HCT116 (cell line): ENCODE measurements around the gene MN1.

Experiments used
- EZH2 ChIP-seq: fragments of 200-600 bp; sonication (generic); IDR thresholded peaks from 2 replicates; pipeline ENCODE4 v1.6.1; 2017; ENCODE audit warnings: antibody characterized with exemption, mixed run types
- FOSL1 ChIP-seq: IDR thresholded peaks from 2 replicates; pipeline ENCODE4 v1.6.1; 2012; ENCODE audit warnings: low read depth
- JUND ChIP-seq: IDR thresholded peaks from 2 replicates; pipeline ENCODE4 v1.6.1; 2012
- MAX ChIP-seq: IDR thresholded peaks from 2 replicates; pipeline ENCODE4 v1.6.1; 2012
- POLR2A ChIP-seq: IDR thresholded peaks from 2 replicates; pipeline ENCODE4 v1.7.0; 2011; ENCODE audit warnings: borderline replicate concordance; ENCODE audit not compliant: insufficient read depth, insufficient read length; ENCODE audit errors: extremely low read depth
- POLR2AphosphoS5 ChIP-seq: IDR thresholded peaks from 2 replicates; pipeline ENCODE4 v1.6.1; 2011; ENCODE audit warnings: mild to moderate bottlenecking, low read depth, low read length, moderate library complexity
- RAD21 ChIP-seq: IDR thresholded peaks from 2 replicates; pipeline ENCODE4 v1.6.1; 2012; ENCODE audit warnings: low read depth, mild to moderate bottlenecking
- REST ChIP-seq: IDR thresholded peaks from 2 replicates; pipeline ENCODE4 v1.6.1; 2012; ENCODE audit warnings: low read depth
- SP1 ChIP-seq: IDR thresholded peaks from 2 replicates; pipeline ENCODE4 v1.6.1; 2012; ENCODE audit warnings: low read depth
- SRF ChIP-seq: IDR thresholded peaks from 2 replicates; pipeline ENCODE4 v1.6.1; 2012; ENCODE audit warnings: low read depth
- TF ChIP-seq, protein P1 (sequence below), 3 experiments: fragments of 200-600 bp in 1 of 3; sonication (generic) in 1 of 3; IDR thresholded peaks in 2 of 3; conservative IDR thresholded peaks in 1 of 3; 2 replicates each; pipeline ENCODE4 v1.5.1; 2012 to 2017; ENCODE audit warnings: low read depth in 2 of 3, low read length in 2 of 3, antibody characterized with exemption in 1 of 3, borderline replicate concordance in 1 of 3, control low read depth in 1 of 3, mild to moderate bottlenecking in 1 of 3, mixed read lengths in 1 of 3, mixed run types in 1 of 3, moderate library complexity in 1 of 3; ENCODE audit not compliant: insufficient read depth in 1 of 3

DNA sequence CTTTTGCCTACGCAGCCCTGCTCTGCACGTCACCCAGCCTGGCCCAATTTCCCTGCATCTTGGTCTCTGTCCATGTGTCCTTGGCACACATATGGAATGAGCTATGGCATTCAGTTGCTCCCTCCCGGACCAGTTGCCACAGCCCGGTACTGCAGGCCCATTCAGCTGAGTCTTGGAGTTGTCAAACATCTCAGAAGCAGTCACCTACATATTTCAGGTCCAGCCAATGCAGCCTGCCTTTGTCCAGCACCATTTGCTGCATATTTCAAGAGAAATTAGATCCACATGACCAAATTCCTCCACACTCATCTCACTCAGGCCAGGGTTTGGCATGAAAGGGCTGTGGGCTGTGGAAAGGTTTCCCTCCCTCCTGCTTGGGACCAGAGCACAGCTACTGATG lies 76.8 kb downstream of the MN1 start:
- TF ChIP-seq REST (no peak), POLR2A (no peak), EZH2 (no peak), SP1 (no peak), RAD21 (no peak), JUND (no peak), SRF (no peak), POLR2AphosphoS5 (no peak), MAX (no peak), FOSL1 (no peak)
- TF ChIP-seq, protein P1, sequence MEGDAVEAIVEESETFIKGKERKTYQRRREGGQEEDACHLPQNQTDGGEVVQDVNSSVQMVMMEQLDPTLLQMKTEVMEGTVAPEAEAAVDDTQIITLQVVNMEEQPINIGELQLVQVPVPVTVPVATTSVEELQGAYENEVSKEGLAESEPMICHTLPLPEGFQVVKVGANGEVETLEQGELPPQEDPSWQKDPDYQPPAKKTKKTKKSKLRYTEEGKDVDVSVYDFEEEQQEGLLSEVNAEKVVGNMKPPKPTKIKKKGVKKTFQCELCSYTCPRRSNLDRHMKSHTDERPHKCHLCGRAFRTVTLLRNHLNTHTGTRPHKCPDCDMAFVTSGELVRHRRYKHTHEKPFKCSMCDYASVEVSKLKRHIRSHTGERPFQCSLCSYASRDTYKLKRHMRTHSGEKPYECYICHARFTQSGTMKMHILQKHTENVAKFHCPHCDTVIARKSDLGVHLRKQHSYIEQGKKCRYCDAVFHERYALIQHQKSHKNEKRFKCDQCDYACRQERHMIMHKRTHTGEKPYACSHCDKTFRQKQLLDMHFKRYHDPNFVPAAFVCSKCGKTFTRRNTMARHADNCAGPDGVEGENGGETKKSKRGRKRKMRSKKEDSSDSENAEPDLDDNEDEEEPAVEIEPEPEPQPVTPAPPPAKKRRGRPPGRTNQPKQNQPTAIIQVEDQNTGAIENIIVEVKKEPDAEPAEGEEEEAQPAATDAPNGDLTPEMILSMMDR (IDR thresholded peaks at IDR 0.05 in 2 of 3, conservative IDR thresholded peaks at IDR 0.05 in 1 of 3; ENCODE audit: borderline replicate concordance in 1 of 3, insufficient read depth in 1 of 3, low read depth in 2 of 3, low read length in 2 of 3): no peak
